GM23248 (cell line): Measurements from ENCODE around the gene ARHGEF12. TPM values are rescaled to one million over a fixed set of nuclear protein-coding genes. Genes with fewer than 3 reads are reported as not detected.

Experiments used
- DNase-seq: peaks from one replicate; pipeline ENCODE4 v3.0.0-alpha.2; 2015
- H2AFZ ChIP-seq: fragments of 200-600 bp; sonication (generic); 2 replicates; pipeline ENCODE4 v1.6.1; 2016; ENCODE audit warnings: antibody characterized with exemption
- H3F3A ChIP-seq: fragments of 200-600 bp; sonication (generic); 2 replicates; pipeline ENCODE4 v1.6.1; 2016; ENCODE audit warnings: mild to moderate bottlenecking, antibody characterized with exemption, mixed run types; ENCODE audit not compliant: insufficient read depth
- H3K27ac ChIP-seq: fragments of 200-600 bp; sonication (generic); 2 replicates; pipeline ENCODE4 v1.5.1; 2016; ENCODE audit warnings: mild to moderate bottlenecking
- H3K27me3 ChIP-seq: fragments of 200-600 bp; sonication (generic); replicated peaks from 2 replicates; pipeline ENCODE4 v1.6.1; 2016; ENCODE audit warnings: mild to moderate bottlenecking; ENCODE audit not compliant: insufficient read depth
- H3K36me3 ChIP-seq: fragments of 200-600 bp; sonication (generic); 2 replicates; pipeline ENCODE4 v1.6.1; 2016; ENCODE audit warnings: low read depth, mild to moderate bottlenecking
- H3K4me1 ChIP-seq: fragments of 200-600 bp; sonication (generic); 2 replicates; pipeline ENCODE4 v1.6.1; 2016; ENCODE audit warnings: mild to moderate bottlenecking; ENCODE audit not compliant: insufficient read depth
- H3K4me2 ChIP-seq: fragments of 200-600 bp; sonication (generic); one replicate; pipeline ENCODE4 v1.6.1; 2016; ENCODE audit warnings: mild to moderate bottlenecking; ENCODE audit not compliant: unreplicated experiment
- H3K4me3 ChIP-seq: fragments of 200-600 bp; sonication (generic); 2 replicates; pipeline ENCODE4 v1.5.1; 2016; ENCODE audit warnings: mild to moderate bottlenecking
- H3K79me2 ChIP-seq: fragments of 200-600 bp; sonication (generic); 2 replicates; pipeline ENCODE4 v1.6.1; 2016; ENCODE audit warnings: mild to moderate bottlenecking; ENCODE audit not compliant: insufficient read depth
- H3K9ac ChIP-seq: fragments of 200-600 bp; sonication (generic); 2 replicates; pipeline ENCODE4 v1.6.1; 2016; ENCODE audit warnings: mild to moderate bottlenecking
- H3K9me2 ChIP-seq: fragments of 200-600 bp; sonication (generic); 2 replicates; pipeline ENCODE4 v1.6.1; 2016; ENCODE audit warnings: mixed run types, mild to moderate bottlenecking, moderate library complexity; ENCODE audit not compliant: insufficient read depth
- H3K9me3 ChIP-seq: fragments of 200-600 bp; sonication (generic); one replicate; pipeline ENCODE4 v1.6.1; 2017; ENCODE audit warnings: low read depth
- H4K20me1 ChIP-seq: fragments of 200-600 bp; sonication (generic); 2 replicates; pipeline ENCODE4 v1.6.0; 2016; ENCODE audit not compliant: insufficient read depth
- EZH2 ChIP-seq: fragments of 200-600 bp; sonication (generic); IDR thresholded peaks from 2 replicates; pipeline ENCODE4 v1.6.1; 2018; ENCODE audit warnings: antibody characterized with exemption, mild to moderate bottlenecking; ENCODE audit not compliant: insufficient read depth, poor library complexity, severe bottlenecking
- EZH2phosphoT487 ChIP-seq: fragments of 200-600 bp; sonication (generic); IDR thresholded peaks from 2 replicates; pipeline ENCODE4 v1.6.1; 2018; ENCODE audit warnings: antibody characterized with exemption, moderate library complexity, mild to moderate bottlenecking, low read depth; ENCODE audit not compliant: insufficient read depth
- WGBS, 2 experiments: methylation state at CpG; one replicate each; pipeline ENCODE4 v1.1.6; 2015 to 2017; ENCODE audit warnings: low lambda C conversion rate in 2 of 2, low coverage in 1 of 2; ENCODE audit errors: missing lambda C conversion rate in 2 of 2; 5-methylcytosine and 5-hydroxymethylcytosine counted together
- in situ Hi-C: fragments of 300-500 bp; cut with MboI; formaldehyde crosslinking; loops from 2 replicates; pipeline ENCODE4 v1.15.0; 2020
- polyA plus RNA-seq: library from polyadenylated mRNA; unstranded; fragments of >200 nt; fragmentation: Nextera tagmentation; extraction: Ambion mirVana; gene quantifications from 2 replicates; pipeline ENCODE4 v1.2.1, GENCODE V29; 2016
- total RNA-seq: library from RNA; depleted of rRNA; stranded (reverse); fragments of >200 nt; shearing (Covaris generic); gene quantifications from 2 replicates; pipeline ENCODE4 v1.2.3, GENCODE V29; 2014

Gene ARHGEF12
- total and polyA plus RNA-seq, 2 experiments from 2014 or later = 20.4 to 52.7 TPM

GRCh38 chr11:120343429-120343828 lies 7.2 kb downstream of the ARHGEF12 start:
- Histone ChIP-seq H3K36me3 (no peaks in the 10 kb centered on the region; the same call in 1 of the 2 replicates), H3K27me3 (no peaks in the 10 kb centered on the region), H2AFZ (no peak overlapping the region), H3K9me3 (no peaks in the 10 kb centered on the region), H3K9me2 (no peaks in the 10 kb centered on the region), H4K20me1 (peaks cover 56% of the 10 kb centered on the region), H3K27ac (no peak overlapping the region), H3F3A (peaks cover 33% of the 10 kb centered on the region), H3K4me1 (peaks cover 69% of the 10 kb centered on the region), H3K4me2 (no peak overlapping the region), H3K9ac (no peak overlapping the region), H3K4me3 (no peak overlapping the region), H3K79me2 (peaks cover 100% of the 10 kb centered on the region)
- in situ Hi-C loops = no loop called here
- no peak for DNase-seq
- TF ChIP-seq EZH2phosphoT487 = no peak
- TF ChIP-seq EZH2 = no peak
- 59 to 64% methylated on average over 2 of the region's 2 CpGs for WGBS, 2 experiments

- Histone ChIP-seq H2AFZ (no peak overlapping the region), H3K4me2 (peak overlapping the region; percentile 44), H3K27me3 (no peaks in the 10 kb centered on the region), H3K36me3 (no peaks in the 10 kb centered on the region; the same call in 1 of the 2 replicates), H3K9me2 (no peaks in the 10 kb centered on the region), H4K20me1 (peaks cover 56% of the 10 kb centered on the region), H3F3A (peaks cover 23% of the 10 kb centered on the region), H3K9me3 (no peaks in the 10 kb centered on the region), H3K27ac (no peak overlapping the region), H3K9ac (no peak overlapping the region), H3K4me1 (peaks cover 64% of the 10 kb centered on the region), H3K79me2 (peaks cover 100% of the 10 kb centered on the region), H3K4me3 (no peak overlapping the region)
- peak; percentile 24 for DNase-seq
- in situ Hi-C loops = no loop called here
- WGBS, 2 experiments = 0 to 5% methylated on average over 1 of the region's 1 CpG
- TF ChIP-seq EZH2phosphoT487 (no peak), EZH2 (no peak)
Measured at GRCh38 chr11:120344302-120345004, 8.2 kb downstream of the ARHGEF12 start.

GRCh38 chr11:120346233-120346632 lies 10.0 kb downstream of the ARHGEF12 start:
- TF ChIP-seq EZH2phosphoT487 = no peak
- TF ChIP-seq EZH2 = no peak
- H3K36me3 ChIP-seq = no peaks in the 10 kb centered on the region; the same call in 1 of the 2 replicates
- no peaks in the 10 kb centered on the region for H3K27me3 ChIP-seq
- no peak overlapping the region for H3K4me3 ChIP-seq
- H3K27ac ChIP-seq = no peak overlapping the region
- H4K20me1 ChIP-seq = peaks cover 46% of the 10 kb centered on the region
- peaks cover 47% of the 10 kb centered on the region for H3K4me1 ChIP-seq
- H3K79me2 ChIP-seq = peaks cover 99% of the 10 kb centered on the region
- H2AFZ ChIP-seq = no peak overlapping the region
- H3F3A ChIP-seq = peaks cover 11% of the 10 kb centered on the region
- in situ Hi-C loops = no loop called here
- no peaks in the 10 kb centered on the region for H3K9me2 ChIP-seq
- no peaks in the 10 kb centered on the region for H3K9me3 ChIP-seq
- no peak overlapping the region for H3K9ac ChIP-seq
- no peak for DNase-seq
- no peak overlapping the region for H3K4me2 ChIP-seq
- WGBS, 2 experiments = 21 to 37% methylated on average over 1 of the region's 1 CpG

GRCh38 chr11:120350637-120351036 lies 14.4 kb downstream of the ARHGEF12 start:
- TF ChIP-seq EZH2 = no peak
- no peak for TF ChIP-seq EZH2phosphoT487
- peaks cover 43% of the 10 kb centered on the region for H4K20me1 ChIP-seq
- H3K9me3 ChIP-seq = no peaks in the 10 kb centered on the region
- no peak overlapping the region for H3K4me2 ChIP-seq
- H2AFZ ChIP-seq = no peak overlapping the region
- no peaks in the 10 kb centered on the region for H3K9me2 ChIP-seq
- H3K27me3 ChIP-seq = no peaks in the 10 kb centered on the region
- peaks cover 98% of the 10 kb centered on the region for H3K79me2 ChIP-seq
- peaks cover 2% of the 10 kb centered on the region; the same call in 1 of the 2 replicates for H3F3A ChIP-seq
- no peak for DNase-seq
- H3K36me3 ChIP-seq = no peaks in the 10 kb centered on the region; the same call in 1 of the 2 replicates
- H3K27ac ChIP-seq = no peak overlapping the region
- no peak overlapping the region for H3K9ac ChIP-seq
- H3K4me3 ChIP-seq = no peak overlapping the region
- peaks cover 13% of the 10 kb centered on the region for H3K4me1 ChIP-seq
- in situ Hi-C loops = no loop called here
